Trophoblast cell (in vitro differentiated cells and primary cell): ENCODE data around the gene SYNPO2.

Source experiments
- DNase-seq, 2 donors: peaks; one replicate each; pipeline ENCODE4 v3.0.0-alpha.2; 2016
- H2AFZ ChIP-seq: 2 replicates; pipeline ENCODE4 v1.6.1; 2013; ENCODE audit warnings: low read length, moderate library complexity, mild to moderate bottlenecking; ENCODE audit not compliant: insufficient read depth, poor library complexity
- H2AK5ac ChIP-seq: 2 replicates; pipeline ENCODE4 v1.6.1; 2013; ENCODE audit warnings: mild to moderate bottlenecking, low read length
- H2BK120ac ChIP-seq: 2 replicates; pipeline ENCODE4 v1.6.1; 2013; ENCODE audit warnings: low read length, mild to moderate bottlenecking, moderate library complexity; ENCODE audit not compliant: insufficient read depth, poor library complexity
- H2BK12ac ChIP-seq: 2 replicates; pipeline ENCODE4 v1.6.1; 2013; ENCODE audit warnings: mild to moderate bottlenecking, low read length, moderate library complexity
- H2BK5ac ChIP-seq: 2 replicates; pipeline ENCODE4 v1.6.1; 2013; ENCODE audit warnings: low read length, low read depth, moderate library complexity, mild to moderate bottlenecking; ENCODE audit not compliant: poor library complexity
- H3K14ac ChIP-seq: 2 replicates; pipeline ENCODE4 v1.6.1; 2013; ENCODE audit warnings: mild to moderate bottlenecking, low read length
- H3K18ac ChIP-seq: 2 replicates; pipeline ENCODE4 v1.6.1; 2013; ENCODE audit warnings: mild to moderate bottlenecking, low read length
- H3K23ac ChIP-seq: 2 replicates; pipeline ENCODE4 v1.6.1; 2013; ENCODE audit warnings: low read length
- H3K27ac ChIP-seq: 2 replicates; pipeline ENCODE4 v1.5.1; 2013; ENCODE audit warnings: low read depth, mild to moderate bottlenecking, inconsistent platforms, low read length, moderate library complexity
- H3K27me3 ChIP-seq: 2 replicates; pipeline ENCODE4 v1.6.1; 2013; ENCODE audit warnings: inconsistent platforms, mild to moderate bottlenecking, low read length, moderate library complexity; ENCODE audit not compliant: insufficient read depth
- H3K36me3 ChIP-seq, 2 experiments: 1 replicate in 1 of 2; 2 replicates in 1 of 2; pipeline ENCODE4 v1.6.1; 2013; ENCODE audit warnings: low read length in 2 of 2, mild to moderate bottlenecking in 2 of 2, moderate library complexity in 1 of 2; ENCODE audit not compliant: insufficient read depth in 2 of 2, control insufficient read depth in 1 of 2
- H3K4ac ChIP-seq: 2 replicates; pipeline ENCODE4 v1.6.1; 2013; ENCODE audit warnings: low read depth, mild to moderate bottlenecking, low read length, moderate library complexity
- H3K4me1 ChIP-seq, 2 experiments: 1 replicate in 1 of 2; 2 replicates in 1 of 2; pipeline ENCODE4 v1.6.1; 2013; ENCODE audit warnings: low read length in 2 of 2, mild to moderate bottlenecking in 2 of 2, moderate library complexity in 1 of 2; ENCODE audit not compliant: insufficient read depth in 2 of 2, control insufficient read depth in 1 of 2
- H3K4me2 ChIP-seq: 2 replicates; pipeline ENCODE4 v1.6.1; 2013; ENCODE audit warnings: inconsistent platforms, mild to moderate bottlenecking, low read length, moderate library complexity
- H3K4me3 ChIP-seq: 2 replicates; pipeline ENCODE4 v1.5.1; 2013; ENCODE audit warnings: mild to moderate bottlenecking, low read depth, low read length, inconsistent platforms
- H3K79me1 ChIP-seq: one replicate; pipeline ENCODE4 v1.6.1; 2013; ENCODE audit warnings: low read length
- H3K79me2 ChIP-seq: 2 replicates; pipeline ENCODE4 v1.6.1; 2013; ENCODE audit warnings: low read length, mild to moderate bottlenecking; ENCODE audit not compliant: control insufficient read depth, insufficient read depth, poor library complexity
- H3K9ac ChIP-seq: 2 replicates; pipeline ENCODE4 v1.6.1; 2013; ENCODE audit warnings: mild to moderate bottlenecking, low read length
- H3K9me3 ChIP-seq: 2 replicates; pipeline ENCODE4 v1.6.1; 2013; ENCODE audit warnings: low read depth, mild to moderate bottlenecking, control low read depth, inconsistent platforms, low read length; ENCODE audit not compliant: insufficient read depth
- H4K12ac ChIP-seq: 2 replicates; pipeline ENCODE4 v1.6.1; 2013; ENCODE audit warnings: low read depth, mild to moderate bottlenecking, low read length, moderate library complexity
- H4K8ac ChIP-seq: 2 replicates; pipeline ENCODE4 v1.6.1; 2013; ENCODE audit warnings: low read depth, mild to moderate bottlenecking, low read length, moderate library complexity
- H4K91ac ChIP-seq: one replicate; pipeline ENCODE4 v1.6.1; 2013; ENCODE audit warnings: low read depth, mild to moderate bottlenecking, low read length, moderate library complexity
- WGBS: extraction: QIAGEN DNeasy Blood & Tissue Kit; methylation state at CpG from one replicate; pipeline ENCODE4 v1.1.7; 2013; ENCODE audit warnings: missing lambda C conversion rate; ENCODE audit not compliant: insufficient read length, insufficient coverage; ENCODE audit errors: extremely low coverage; 5-methylcytosine and 5-hydroxymethylcytosine counted together

Gene SYNPO2

GRCh38 chr4:119011607-119011988 is 122.9 kb downstream of the SYNPO2 start:
- DNase-seq, result no peak
- Histone ChIP-seq H2AFZ (no peak overlapping the region), H3K36me3 (no peaks in the 10 kb centered on the region), H2BK120ac (no peak overlapping the region), H2AK5ac (no peak overlapping the region), H3K79me1 (no peaks in the 10 kb centered on the region), H3K18ac (no peak overlapping the region), H4K91ac (no peak overlapping the region), H2BK5ac (no peak overlapping the region), H4K8ac (no peak overlapping the region), H3K4me1 (no peaks in the 10 kb centered on the region), H3K9ac (no peak overlapping the region), H4K12ac (no peak overlapping the region), H2BK12ac (no peak overlapping the region), H3K4me3 (no peak overlapping the region), H3K9me3 (no peaks in the 10 kb centered on the region), H3K14ac (no peak overlapping the region), H3K27me3 (no peaks in the 10 kb centered on the region), H3K4me2 (no peak overlapping the region), H3K23ac (no peak overlapping the region), H3K79me2 (no peaks in the 10 kb centered on the region), H3K27ac (no peak overlapping the region), H3K4ac (no peak overlapping the region)
- WGBS, result no CpG with 5 or more reads among the region's 1 CpG

- Histone ChIP-seq H3K23ac (no peak overlapping the region), H2AK5ac (no peak overlapping the region), H3K4me2 (no peak overlapping the region), H3K4me1 (no peaks in the 10 kb centered on the region), H2BK12ac (no peak overlapping the region), H2BK5ac (no peak overlapping the region), H3K36me3 (no peaks in the 10 kb centered on the region), H3K27ac (no peak overlapping the region), H3K27me3 (no peaks in the 10 kb centered on the region), H3K79me2 (no peaks in the 10 kb centered on the region), H2BK120ac (no peak overlapping the region), H4K12ac (no peak overlapping the region), H3K79me1 (no peaks in the 10 kb centered on the region), H3K4ac (no peak overlapping the region), H4K91ac (no peak overlapping the region), H3K14ac (no peak overlapping the region), H3K9ac (no peak overlapping the region), H3K18ac (no peak overlapping the region), H3K9me3 (no peaks in the 10 kb centered on the region), H3K4me3 (no peak overlapping the region), H2AFZ (no peak overlapping the region), H4K8ac (no peak overlapping the region)
- no CpG with 5 or more reads among the region's 2 CpGs for WGBS
- DNase-seq, result no peak
Observed at GRCh38 chr4:119014658-119015057, 126.0 kb downstream of the SYNPO2 start.

DNA sequence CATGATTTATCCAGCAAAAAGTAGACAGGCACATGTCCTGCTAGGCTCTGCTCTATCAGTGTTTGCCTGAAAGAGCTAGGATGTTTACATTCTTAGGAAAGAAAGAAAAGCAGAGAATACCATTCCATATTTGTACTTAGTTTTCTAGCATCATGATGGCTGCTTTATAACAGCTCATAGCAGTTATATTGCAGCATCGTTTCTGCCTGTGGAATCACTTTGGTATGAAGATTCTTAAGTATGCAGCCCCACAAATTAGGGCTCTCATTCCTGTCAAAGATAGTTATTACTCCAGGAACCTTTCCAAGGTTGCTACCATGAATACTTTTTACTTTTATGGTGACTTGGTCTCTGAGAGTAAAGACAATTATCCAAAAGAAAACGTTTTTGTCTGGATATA is 128.0 kb downstream of the SYNPO2 start:
- Histone ChIP-seq H4K12ac (no peak overlapping the region), H4K91ac (no peak overlapping the region), H3K23ac (no peak overlapping the region), H3K27me3 (no peaks in the 10 kb centered on the region), H2BK5ac (no peak overlapping the region), H3K4ac (no peak overlapping the region), H2BK12ac (no peak overlapping the region), H3K14ac (no peak overlapping the region), H3K4me2 (no peak overlapping the region), H3K79me1 (no peaks in the 10 kb centered on the region), H3K9ac (no peak overlapping the region), H3K36me3 (no peaks in the 10 kb centered on the region), H4K8ac (no peak overlapping the region), H2BK120ac (no peak overlapping the region), H3K4me1 (no peaks in the 10 kb centered on the region), H2AK5ac (no peak overlapping the region), H3K79me2 (no peaks in the 10 kb centered on the region), H3K9me3 (no peaks in the 10 kb centered on the region), H2AFZ (no peak overlapping the region), H3K27ac (no peak overlapping the region), H3K4me3 (no peak overlapping the region), H3K18ac (no peak overlapping the region)
- WGBS, result no CpG with 5 or more reads among the region's 2 CpGs
- DNase-seq, result no peak

- no peak overlapping the region for H3K9ac ChIP-seq
- no peak overlapping the region for H3K14ac ChIP-seq
- no peak overlapping the region for H2AFZ ChIP-seq
- H3K4ac ChIP-seq, result no peak overlapping the region
- H2BK12ac ChIP-seq, result no peak overlapping the region
- H2AK5ac ChIP-seq, result no peak overlapping the region
- no peaks in the 10 kb centered on the region for H3K36me3 ChIP-seq
- no peaks in the 10 kb centered on the region for H3K4me1 ChIP-seq
- DNase-seq, result no peak
- H4K91ac ChIP-seq, result no peak overlapping the region
- H2BK5ac ChIP-seq, result no peak overlapping the region
- no CpG with 5 or more reads among the region's 2 CpGs for WGBS
- H3K4me3 ChIP-seq, result no peak overlapping the region
- no peak overlapping the region for H3K18ac ChIP-seq
- H3K79me1 ChIP-seq, result no peaks in the 10 kb centered on the region
- no peak overlapping the region for H3K4me2 ChIP-seq
- H3K27ac ChIP-seq, result no peak overlapping the region
- no peak overlapping the region for H3K23ac ChIP-seq
- no peak overlapping the region for H4K12ac ChIP-seq
- no peak overlapping the region for H4K8ac ChIP-seq
- no peaks in the 10 kb centered on the region for H3K27me3 ChIP-seq
- H3K79me2 ChIP-seq, result no peaks in the 10 kb centered on the region
- H3K9me3 ChIP-seq, result no peaks in the 10 kb centered on the region
- H2BK120ac ChIP-seq, result no peak overlapping the region
Observed at GRCh38 chr4:119017636-119018035, 129.0 kb downstream of the SYNPO2 start.
